ENCODE data around the gene PPARD.
A peak's percentile ranks its signal among the peaks of the same experiment; 100 is the strongest.

PPARD gene

GRCh38 chr6:35411066-35411465, 68.7 kb downstream of the PPARD start:
- no peak overlapping the region for H3K4me3 ChIP-seq (ENCODE audit: low read depth, low read length)
- peak; percentile 40 for DNase-seq (ENCODE audit: low read depth)
- no peak for TF ChIP-seq POLR2A (IDR thresholded peaks at IDR 0.05; ENCODE audit: extremely low read depth, insufficient read length)
- no peak for TF ChIP-seq CTCF (IDR thresholded peaks at IDR 0.05; ENCODE audit: low read depth, low read length)
- no peak for TF ChIP-seq MAX (IDR thresholded peaks at IDR 0.05; ENCODE audit: low read depth, low read length)
- no peak for TF ChIP-seq MYC (IDR thresholded peaks at IDR 0.05; ENCODE audit: low read depth, low read length)

- no peak for TF ChIP-seq POLR2A (IDR thresholded peaks at IDR 0.05; ENCODE audit: extremely low read depth, insufficient read length)
- TF ChIP-seq MAX (IDR thresholded peaks at IDR 0.05; ENCODE audit: low read depth, low read length), result no peak
- no peak for TF ChIP-seq CTCF (IDR thresholded peaks at IDR 0.05; ENCODE audit: low read depth, low read length)
- no peak for TF ChIP-seq MYC (IDR thresholded peaks at IDR 0.05; ENCODE audit: low read depth, low read length)
- no peak for DNase-seq (ENCODE audit: low read depth)
- no peak overlapping the region for H3K4me3 ChIP-seq (ENCODE audit: low read depth, low read length)
Measured at GRCh38 chr6:35412102-35412501, 69.7 kb downstream of the PPARD start.

GRCh38 chr6:35413911-35414310, 71.6 kb downstream of the PPARD start:
- H3K4me3 ChIP-seq (ENCODE audit: low read depth, low read length), result no peak overlapping the region
- TF ChIP-seq POLR2A (IDR thresholded peaks at IDR 0.05; ENCODE audit: extremely low read depth, insufficient read length) (no peak), MYC (IDR thresholded peaks at IDR 0.05; ENCODE audit: low read depth, low read length) (no peak), CTCF (IDR thresholded peaks at IDR 0.05; ENCODE audit: low read depth, low read length) (no peak), MAX (IDR thresholded peaks at IDR 0.05; ENCODE audit: low read depth, low read length) (no peak)
- DNase-seq (ENCODE audit: low read depth), result no peak

GRCh38 chr6:35415065-35415891, 72.9 kb downstream of the PPARD start:
- DNase-seq (ENCODE audit: low read depth), result peak; percentile 58
- peak; percentile 20 for TF ChIP-seq CTCF (IDR thresholded peaks at IDR 0.05; ENCODE audit: low read depth, low read length)
- TF ChIP-seq POLR2A (IDR thresholded peaks at IDR 0.05; ENCODE audit: extremely low read depth, insufficient read length), result no peak
- H3K4me3 ChIP-seq (ENCODE audit: low read depth, low read length), result no peak overlapping the region

- DNase-seq (ENCODE audit: low read depth), result peak; percentile 78
- TF ChIP-seq CTCF (IDR thresholded peaks at IDR 0.05; ENCODE audit: low read depth, low read length) (no peak), MAX (IDR thresholded peaks at IDR 0.05; ENCODE audit: low read depth, low read length) (no peak), MYC (IDR thresholded peaks at IDR 0.05; ENCODE audit: low read depth, low read length) (no peak), POLR2A (IDR thresholded peaks at IDR 0.05; ENCODE audit: extremely low read depth, insufficient read length) (no peak)
- no peak overlapping the region for H3K4me3 ChIP-seq (ENCODE audit: low read depth, low read length)
Measured at GRCh38 chr6:35417979-35418661, 75.8 kb downstream of the PPARD start.
